Brain microvascular endothelial cell (primary cell): ENCODE data around the gene MMRN1.

Source experiments
- DNase-seq: peaks from one replicate; pipeline ENCODE4 v3.0.0-alpha.2; 2020
- H3K27ac ChIP-seq: fragments of 250-450 bp; sonication (Bioruptor Pico); 2 replicates; pipeline ENCODE4 v1.5.1; 2020; ENCODE audit warnings: mild to moderate bottlenecking, moderate library complexity
- H3K27me3 ChIP-seq: fragments of 250-450 bp; sonication (Bioruptor Pico); replicated peaks from 2 replicates; pipeline ENCODE4 v1.5.1; 2020; ENCODE audit warnings: mild to moderate bottlenecking
- H3K36me3 ChIP-seq: fragments of 250-450 bp; sonication (Bioruptor Pico); replicated peaks from 2 replicates; pipeline ENCODE4 v1.5.1; 2020; ENCODE audit warnings: mild to moderate bottlenecking
- H3K4me3 ChIP-seq: 2 replicates; pipeline ENCODE4 v1.5.1; 2011; ENCODE audit warnings: low read depth, mild to moderate bottlenecking, control low read depth, low read length, moderate library complexity
- CTCF ChIP-seq: IDR thresholded peaks from 2 replicates; pipeline ENCODE4 v1.5.1; 2011; ENCODE audit warnings: low read depth, mild to moderate bottlenecking, moderate library complexity, low read length, control low read depth, inconsistent platforms; ENCODE audit errors: missing control alignments
- in situ Hi-C: cut with HindIII; loops from 2 replicates; pipeline ENCODE4 v1.10.0; 2017; ENCODE audit warnings: low sequenced_read_pairs, low pct_ligation_motif_present

MMRN1 gene

GRCh38 chr4:89913623-89914022 is 19.0 kb downstream of the MMRN1 start:
- no peak for TF ChIP-seq CTCF
- H3K27me3 ChIP-seq: no peaks in the 10 kb centered on the region
- no peak for DNase-seq
- H3K4me3 ChIP-seq: no peak overlapping the region
- no peak overlapping the region for H3K27ac ChIP-seq
- no peaks in the 10 kb centered on the region for H3K36me3 ChIP-seq
- in situ Hi-C loops: no loop called here

- in situ Hi-C loops: no loop called here
- DNase-seq: no peak
- Histone ChIP-seq H3K27me3 (no peaks in the 10 kb centered on the region), H3K36me3 (no peaks in the 10 kb centered on the region), H3K27ac (no peak overlapping the region), H3K4me3 (no peak overlapping the region)
- TF ChIP-seq CTCF: no peak
These were observed 20.2 kb downstream of the MMRN1 start for GRCh38 chr4:89914609-89915550.

GRCh38 chr4:89915937-89916336 is 21.3 kb downstream of the MMRN1 start:
- in situ Hi-C loops: no loop called here
- no peak overlapping the region for H3K27ac ChIP-seq

GRCh38 chr4:89922848-89923416 is 28.3 kb downstream of the MMRN1 start:
- H3K36me3 ChIP-seq: no peaks in the 10 kb centered on the region
- H3K4me3 ChIP-seq: no peak overlapping the region
- no peak for DNase-seq
- in situ Hi-C loops: no loop called here
- no peak for TF ChIP-seq CTCF
- H3K27ac ChIP-seq: no peak overlapping the region
- H3K27me3 ChIP-seq: no peaks in the 10 kb centered on the region

More at GRCh38 chr4:89915937-89916336, 21.3 kb downstream of the MMRN1 start:
- Histone ChIP-seq H3K4me3 (no peak overlapping the region), H3K36me3 (no peaks in the 10 kb centered on the region), H3K27me3 (no peaks in the 10 kb centered on the region)
- DNase-seq: no peak
- TF ChIP-seq CTCF: no peak

- Histone ChIP-seq H3K4me3 (no peak overlapping the region), H3K27me3 (no peaks in the 10 kb centered on the region), H3K36me3 (no peaks in the 10 kb centered on the region), H3K27ac (no peak overlapping the region)
- no peak for TF ChIP-seq CTCF
- no peak for DNase-seq
- in situ Hi-C loops: no loop called here
These were observed 34.2 kb downstream of the MMRN1 start for GRCh38 chr4:89928838-89929237.
